Dendritic cell treated with granulocyte-macrophage colony-stimulating factor and Interleukin-4, amounts not matched to agents 40 ng/mL and 50 ng/mL, for 4 days (primary cell): ENCODE measurements around the gene LECT2.

Experiments used
- H3K27ac Mint-ChIP-seq: one replicate; pipeline ENCODE4 v1.8.0; 2022; ENCODE audit warnings: mild to moderate bottlenecking, mixed read lengths
- H3K27me3 Mint-ChIP-seq: one replicate; pipeline ENCODE4 v1.8.0; 2022; ENCODE audit warnings: mild to moderate bottlenecking, mixed read lengths
- H3K36me3 Mint-ChIP-seq: one replicate; pipeline ENCODE4 v1.8.0; 2022; ENCODE audit warnings: low read depth, mixed read lengths
- H3K4me1 Mint-ChIP-seq: one replicate; pipeline ENCODE4 v1.8.0; 2022; ENCODE audit warnings: low read depth, mixed read lengths
- H3K4me3 Mint-ChIP-seq: one replicate; pipeline ENCODE4 v1.8.0; 2022; ENCODE audit warnings: mild to moderate bottlenecking, moderate library complexity, mixed read lengths
- H3K9me3 Mint-ChIP-seq: one replicate; pipeline ENCODE4 v1.8.0; 2022; ENCODE audit warnings: mixed read lengths
- intact Hi-C: fragments of 100-400 bp; cut with micrococcal nuclease; formaldehyde crosslinking; loops from one replicate; pipeline ENCODE4 v1.15.0; 2022

Gene LECT2

GRCh38 chr5:135973323-135974020 is 18.7 kb upstream of the LECT2 start:
- Mint-ChIP-seq H3K36me3 (no peaks in the 10 kb centered on the region), H3K27me3 (peaks cover 51% of the 10 kb centered on the region), H3K27ac (no peak overlapping the region), H3K4me3 (no peak overlapping the region), H3K9me3 (no peaks in the 10 kb centered on the region), H3K4me1 (peaks cover 20% of the 10 kb centered on the region)
- intact Hi-C loops: no loop called here

DNA sequence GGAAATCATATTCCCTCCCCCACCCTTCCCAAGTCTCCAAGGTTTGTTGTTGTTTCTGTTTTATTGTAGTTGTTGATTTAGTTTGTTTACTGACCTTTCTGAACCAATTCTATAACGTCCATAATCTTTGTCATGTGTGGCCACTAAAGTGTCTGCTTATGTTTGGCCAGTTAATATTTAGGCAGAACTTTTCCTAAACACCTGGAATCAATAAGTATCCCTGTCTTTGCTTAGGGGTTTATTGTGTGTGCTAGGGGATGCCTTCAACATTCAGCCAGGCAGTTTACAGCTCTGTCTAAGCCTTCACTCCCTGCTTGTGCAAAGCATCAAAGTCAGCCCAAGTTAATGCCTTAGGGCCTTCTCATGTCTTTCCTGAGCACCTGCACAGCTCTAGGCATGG is 16.9 kb upstream of the LECT2 start:
- Mint-ChIP-seq H3K27ac (no peak overlapping the region), H3K4me1 (peaks cover 8% of the 10 kb centered on the region), H3K36me3 (no peaks in the 10 kb centered on the region), H3K4me3 (no peak overlapping the region), H3K9me3 (no peaks in the 10 kb centered on the region), H3K27me3 (peaks cover 57% of the 10 kb centered on the region)
- intact Hi-C loops: no loop called here

DNA sequence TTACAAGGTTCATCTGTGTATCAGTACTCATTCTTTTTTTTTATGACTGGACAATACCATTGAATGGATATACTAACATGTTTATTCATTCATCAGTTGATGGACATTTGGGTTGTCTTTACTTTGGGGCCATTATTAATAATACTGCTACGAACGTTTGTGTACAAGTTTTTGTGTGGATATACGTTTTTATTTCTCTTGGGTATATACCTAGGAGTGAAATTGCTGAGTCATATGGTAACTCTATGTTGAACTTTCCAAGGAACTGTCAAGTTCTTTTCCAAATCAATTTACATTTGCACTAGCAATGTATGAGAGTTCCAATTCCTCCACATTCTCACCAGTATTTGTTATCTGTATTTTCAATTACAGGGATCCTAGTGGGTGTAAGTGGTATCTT is 12.0 kb upstream of the LECT2 start:
- peaks cover 44% of the 10 kb centered on the region for H3K27me3 Mint-ChIP-seq
- H3K9me3 Mint-ChIP-seq: no peaks in the 10 kb centered on the region
- intact Hi-C loops: no loop called here
- peaks cover 8% of the 10 kb centered on the region for H3K4me1 Mint-ChIP-seq
- no peaks in the 10 kb centered on the region for H3K36me3 Mint-ChIP-seq
- H3K4me3 Mint-ChIP-seq: no peak overlapping the region
- H3K27ac Mint-ChIP-seq: no peak overlapping the region

DNA sequence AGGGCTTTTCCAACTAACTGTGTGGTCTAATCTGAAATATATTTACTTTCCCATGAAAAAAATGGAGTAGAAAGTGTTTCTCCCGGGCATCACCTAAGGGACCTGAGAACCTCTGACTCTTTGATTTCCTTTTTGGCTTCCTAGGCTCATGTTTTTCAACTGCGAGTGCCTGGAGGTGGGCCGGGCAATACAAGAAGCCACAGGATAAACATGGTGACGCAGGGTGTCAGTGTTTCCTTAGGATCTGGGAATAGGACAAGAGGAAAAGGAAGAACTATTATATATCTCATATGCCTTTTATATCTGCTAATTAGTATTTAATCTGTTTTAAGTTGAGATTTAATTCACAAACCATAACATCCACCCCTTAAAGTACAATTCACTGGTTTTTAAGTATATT is 11.4 kb upstream of the LECT2 start:
- no peak overlapping the region for H3K4me3 Mint-ChIP-seq
- H3K27ac Mint-ChIP-seq: no peak overlapping the region
- no peaks in the 10 kb centered on the region for H3K9me3 Mint-ChIP-seq
- peaks cover 8% of the 10 kb centered on the region for H3K4me1 Mint-ChIP-seq
- intact Hi-C loops: no loop called here
- H3K36me3 Mint-ChIP-seq: no peaks in the 10 kb centered on the region
- peaks cover 43% of the 10 kb centered on the region for H3K27me3 Mint-ChIP-seq

- intact Hi-C loops: no loop called here
- no peak overlapping the region for H3K4me3 Mint-ChIP-seq
These were observed 10.7 kb upstream of the LECT2 start for GRCh38 chr5:135965504-135965903.

DNA sequence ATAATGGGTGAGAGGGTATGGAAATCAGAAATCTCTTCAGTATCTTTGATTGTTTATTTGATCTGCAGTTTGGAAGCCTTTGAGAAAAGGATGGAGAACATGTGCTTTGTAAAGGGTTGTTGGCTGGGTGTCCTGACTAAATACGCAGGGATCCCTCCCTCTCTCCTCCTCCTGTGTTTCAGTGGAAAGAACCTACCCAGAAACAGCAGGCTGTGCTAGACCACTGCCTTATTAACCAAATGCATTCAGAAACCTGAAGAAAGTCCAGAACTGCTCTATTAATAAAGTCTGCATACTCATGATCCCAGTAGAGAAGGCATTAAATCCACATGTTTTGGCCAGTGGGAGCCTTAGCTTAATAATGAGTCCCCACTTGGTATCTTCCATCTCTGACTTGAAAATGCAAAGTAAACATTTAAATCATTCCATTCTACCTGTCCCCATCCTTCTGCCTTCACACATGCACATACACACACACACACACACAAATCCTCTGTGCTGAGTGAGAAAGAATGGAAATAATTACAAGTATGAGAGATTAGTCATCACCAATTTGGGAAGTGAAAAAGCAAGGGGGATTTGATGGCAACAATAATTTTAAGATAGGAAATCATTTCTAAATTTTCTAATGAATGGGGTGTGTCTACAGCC is 10.0 kb upstream of the LECT2 start:
- no peak overlapping the region for H3K4me3 Mint-ChIP-seq
- intact Hi-C loops: no loop called here
- H3K27me3 Mint-ChIP-seq: peaks cover 42% of the 10 kb centered on the region
- no peaks in the 10 kb centered on the region for H3K36me3 Mint-ChIP-seq
- H3K27ac Mint-ChIP-seq: no peak overlapping the region
- no peaks in the 10 kb centered on the region for H3K9me3 Mint-ChIP-seq
- peaks cover 8% of the 10 kb centered on the region for H3K4me1 Mint-ChIP-seq

More at GRCh38 chr5:135965504-135965903, 10.7 kb upstream of the LECT2 start:
- H3K36me3 Mint-ChIP-seq: no peaks in the 10 kb centered on the region
- no peaks in the 10 kb centered on the region for H3K9me3 Mint-ChIP-seq
- H3K27ac Mint-ChIP-seq: no peak overlapping the region
- peaks cover 8% of the 10 kb centered on the region for H3K4me1 Mint-ChIP-seq
- H3K27me3 Mint-ChIP-seq: peaks cover 38% of the 10 kb centered on the region

DNA sequence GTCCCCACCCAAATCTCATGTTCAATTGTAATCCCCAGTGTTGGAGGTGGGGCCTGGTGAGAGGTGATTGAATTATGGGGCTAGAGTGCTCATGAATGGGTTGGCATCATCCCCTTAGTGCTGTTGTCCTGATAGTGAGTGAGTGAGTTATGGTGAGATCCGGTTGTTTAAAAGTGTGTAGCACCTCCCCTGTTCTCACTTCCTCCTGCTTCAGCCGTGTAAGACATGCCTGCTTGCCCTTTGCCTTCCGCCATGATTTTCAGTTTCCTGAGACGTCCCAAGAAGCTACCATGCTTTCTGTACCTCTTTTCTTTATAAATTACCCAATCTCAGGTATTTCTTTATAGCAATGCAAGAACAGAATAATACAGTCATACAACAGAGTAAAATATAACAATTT is 742 bp upstream of the LECT2 start:
- Mint-ChIP-seq H3K4me3 (no peak overlapping the region), H3K27ac (no peak overlapping the region), H3K27me3 (peaks cover 51% of the 10 kb centered on the region), H3K9me3 (no peaks in the 10 kb centered on the region), H3K36me3 (no peaks in the 10 kb centered on the region), H3K4me1 (peaks cover 5% of the 10 kb centered on the region)
- intact Hi-C loops: no loop called here

GRCh38 chr5:135953850-135954249 is 933 bp downstream of the LECT2 start:
- intact Hi-C loops: no loop called here
- Mint-ChIP-seq H3K4me3 (no peak overlapping the region), H3K4me1 (peaks cover 5% of the 10 kb centered on the region), H3K36me3 (no peaks in the 10 kb centered on the region), H3K27me3 (peaks cover 42% of the 10 kb centered on the region), H3K27ac (no peak overlapping the region), H3K9me3 (no peaks in the 10 kb centered on the region)

GRCh38 chr5:135952683-135953082 is 2.1 kb downstream of the LECT2 start:
- no peak overlapping the region for H3K4me3 Mint-ChIP-seq
- peaks cover 5% of the 10 kb centered on the region for H3K4me1 Mint-ChIP-seq
- no peak overlapping the region for H3K27ac Mint-ChIP-seq
- H3K36me3 Mint-ChIP-seq: no peaks in the 10 kb centered on the region
- intact Hi-C loops: no loop called here
- no peaks in the 10 kb centered on the region for H3K9me3 Mint-ChIP-seq
- peaks cover 34% of the 10 kb centered on the region for H3K27me3 Mint-ChIP-seq

DNA sequence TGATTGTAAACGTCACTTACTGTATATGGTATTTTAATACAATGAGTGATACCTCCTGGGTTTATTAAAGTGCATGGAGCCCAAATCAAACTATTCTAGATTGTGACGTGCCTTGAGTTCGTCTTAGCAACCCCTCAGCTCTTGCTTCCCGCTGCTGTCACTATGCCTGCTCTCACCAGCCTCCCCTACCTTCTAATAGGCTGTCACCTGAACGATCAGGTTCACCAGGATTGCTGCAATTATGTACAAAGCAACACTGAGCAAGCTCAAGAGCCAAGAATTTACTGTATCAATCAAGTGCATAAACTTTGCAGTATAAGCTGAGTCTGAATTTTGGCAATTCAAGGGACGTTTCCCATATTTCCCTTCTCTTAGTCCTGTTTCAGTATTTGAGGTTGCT is 3.0 kb downstream of the LECT2 start:
- Mint-ChIP-seq H3K4me3 (no peak overlapping the region), H3K36me3 (no peaks in the 10 kb centered on the region), H3K27me3 (peaks cover 34% of the 10 kb centered on the region), H3K4me1 (peaks cover 5% of the 10 kb centered on the region), H3K9me3 (no peaks in the 10 kb centered on the region), H3K27ac (no peak overlapping the region)
- intact Hi-C loops: no loop called here

DNA sequence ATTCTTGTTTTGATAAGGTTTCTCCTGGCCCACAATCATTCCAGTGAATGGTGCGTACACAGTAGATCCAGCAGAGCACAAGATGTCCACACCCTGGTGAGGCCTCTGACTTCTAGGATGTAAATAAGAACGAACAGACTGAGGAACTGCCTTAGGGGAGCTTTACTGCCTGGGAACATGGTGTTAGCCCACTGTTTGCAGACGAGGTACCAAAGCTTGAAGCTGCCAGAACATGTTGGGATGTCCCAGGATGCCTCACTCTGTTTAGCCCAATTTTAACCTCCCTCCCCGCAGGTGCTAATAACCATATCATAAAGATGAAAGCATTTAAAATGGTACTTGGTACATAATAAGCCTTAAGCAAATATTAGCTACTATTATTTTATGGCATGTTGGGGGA is 3.5 kb downstream of the LECT2 start:
- Mint-ChIP-seq H3K27me3 (peaks cover 34% of the 10 kb centered on the region), H3K9me3 (no peaks in the 10 kb centered on the region), H3K27ac (no peak overlapping the region), H3K36me3 (no peaks in the 10 kb centered on the region), H3K4me1 (peaks cover 5% of the 10 kb centered on the region), H3K4me3 (no peak overlapping the region)
- intact Hi-C loops: no loop called here

GRCh38 chr5:135950611-135951010 is 4.2 kb downstream of the LECT2 start:
- H3K9me3 Mint-ChIP-seq: no peaks in the 10 kb centered on the region
- H3K27ac Mint-ChIP-seq: no peak overlapping the region
- H3K36me3 Mint-ChIP-seq: no peaks in the 10 kb centered on the region
- no peak overlapping the region for H3K4me3 Mint-ChIP-seq
- peaks cover 3% of the 10 kb centered on the region for H3K4me1 Mint-ChIP-seq
- H3K27me3 Mint-ChIP-seq: peaks cover 34% of the 10 kb centered on the region
- intact Hi-C loops: no loop called here

DNA sequence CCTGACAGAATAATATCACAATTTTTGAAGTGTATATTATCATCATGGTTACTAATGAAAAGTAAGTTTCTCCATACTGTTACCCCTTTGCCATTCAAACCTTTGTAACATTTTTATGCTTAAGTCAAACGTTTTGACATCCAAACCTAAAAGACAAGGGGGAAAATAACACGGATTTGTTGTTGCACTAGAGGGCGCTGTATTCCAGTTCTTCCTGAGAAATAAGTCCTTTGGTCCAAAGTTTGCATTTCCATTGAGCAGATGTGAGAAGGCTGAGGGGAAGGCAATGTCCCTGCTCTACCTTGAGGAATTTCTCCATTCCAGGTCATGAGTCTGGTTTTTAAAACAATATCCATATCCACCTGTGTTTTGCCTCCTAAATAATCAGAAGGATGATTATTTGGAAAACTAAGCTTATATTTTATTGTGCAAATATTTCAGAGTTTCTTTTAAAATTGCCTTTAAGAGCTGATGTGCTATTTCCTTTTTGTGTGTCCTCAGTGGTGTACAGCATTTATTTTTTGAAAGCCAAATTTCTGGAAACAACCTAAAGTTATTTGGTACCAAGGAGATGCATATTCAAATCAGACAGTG is 9.7 kb downstream of the LECT2 start:
- no peaks in the 10 kb centered on the region for H3K9me3 Mint-ChIP-seq
- H3K4me1 Mint-ChIP-seq: peaks cover 7% of the 10 kb centered on the region
- intact Hi-C loops: loop anchor here (1.0 to 5.0 kb wide), 3 partner anchors 117 to 227 kb away; no protein-coding TSS in a partner anchor
- H3K27ac Mint-ChIP-seq: no peak overlapping the region
- H3K4me3 Mint-ChIP-seq: no peak overlapping the region
- H3K27me3 Mint-ChIP-seq: peaks cover 27% of the 10 kb centered on the region
- no peaks in the 10 kb centered on the region for H3K36me3 Mint-ChIP-seq

DNA sequence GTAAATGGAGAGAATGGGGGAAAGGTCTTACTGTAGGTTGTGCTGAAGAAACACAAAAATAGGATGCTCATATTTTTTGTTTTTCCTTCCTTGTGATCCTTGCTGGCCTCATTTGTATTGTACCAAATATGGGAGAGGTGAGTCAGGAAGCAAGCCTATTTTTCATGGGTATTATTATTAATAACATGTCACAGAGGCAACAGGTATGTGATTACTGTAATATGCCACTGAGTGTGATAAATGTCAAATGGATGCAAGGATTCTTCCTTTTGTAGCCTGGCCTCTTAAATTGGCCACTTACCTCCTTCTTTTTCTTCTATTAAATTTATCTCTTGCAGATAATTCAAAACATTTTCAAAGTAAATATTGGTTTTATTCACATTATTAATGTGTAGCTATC is 10.2 kb downstream of the LECT2 start:
- no peaks in the 10 kb centered on the region for H3K36me3 Mint-ChIP-seq
- no peak overlapping the region for H3K27ac Mint-ChIP-seq
- intact Hi-C loops: loop anchor here (5.0 kb wide), 1 partner anchor 228 kb away; no protein-coding TSS in a partner anchor

More for the DNA sequence above, 10.2 kb downstream of the LECT2 start:
- Mint-ChIP-seq H3K4me1 (peaks cover 7% of the 10 kb centered on the region), H3K9me3 (no peaks in the 10 kb centered on the region), H3K4me3 (no peak overlapping the region), H3K27me3 (peaks cover 29% of the 10 kb centered on the region)
